GM18502 (cell line): ENCODE measurements around the gene BMP2K.
"Not testable (repeated sequence)": the region's sequence is repeated elsewhere in the genome, so short reads cannot be mapped to it uniquely, and the experiment has no call there.

Experiments
- ATAC-seq: cut with Tn5 transposase; IDR thresholded peaks from one replicate; pipeline ENCODE4 v1.9.1; 2021; ENCODE audit warnings: mild to moderate bottlenecking; ENCODE audit not compliant: unreplicated experiment, poor library complexity

Gene BMP2K

DNA sequence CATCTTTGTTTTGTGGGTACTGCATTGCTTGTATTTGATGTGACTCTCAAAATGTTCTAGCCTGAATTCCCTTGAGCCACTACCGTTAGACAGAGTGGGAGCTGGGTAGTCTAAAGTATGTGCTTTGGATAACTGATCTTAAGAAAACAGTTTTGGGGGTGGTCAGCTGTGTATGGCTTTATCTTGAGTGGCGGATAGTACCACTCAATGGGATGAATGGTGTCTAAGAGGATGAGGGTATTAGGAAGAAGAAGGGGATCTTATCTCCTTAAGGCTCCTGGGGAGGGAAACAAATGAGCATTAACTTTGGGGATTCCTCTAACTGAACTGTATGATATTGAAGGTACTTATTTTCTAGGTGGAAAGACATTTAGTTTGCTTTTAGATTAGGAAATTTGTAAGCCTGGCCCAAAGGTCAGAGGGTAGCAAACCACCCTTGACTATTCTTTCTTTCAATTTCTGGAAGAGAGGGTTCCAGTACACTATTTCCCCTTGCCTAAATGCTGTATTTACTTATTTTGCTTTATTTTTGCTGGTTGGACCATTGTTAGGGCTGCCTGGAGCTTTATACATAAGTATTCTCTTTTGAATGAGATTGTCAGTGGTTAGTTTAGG, 11.3 kb downstream of the BMP2K start:
- no peak for ATAC-seq

DNA sequence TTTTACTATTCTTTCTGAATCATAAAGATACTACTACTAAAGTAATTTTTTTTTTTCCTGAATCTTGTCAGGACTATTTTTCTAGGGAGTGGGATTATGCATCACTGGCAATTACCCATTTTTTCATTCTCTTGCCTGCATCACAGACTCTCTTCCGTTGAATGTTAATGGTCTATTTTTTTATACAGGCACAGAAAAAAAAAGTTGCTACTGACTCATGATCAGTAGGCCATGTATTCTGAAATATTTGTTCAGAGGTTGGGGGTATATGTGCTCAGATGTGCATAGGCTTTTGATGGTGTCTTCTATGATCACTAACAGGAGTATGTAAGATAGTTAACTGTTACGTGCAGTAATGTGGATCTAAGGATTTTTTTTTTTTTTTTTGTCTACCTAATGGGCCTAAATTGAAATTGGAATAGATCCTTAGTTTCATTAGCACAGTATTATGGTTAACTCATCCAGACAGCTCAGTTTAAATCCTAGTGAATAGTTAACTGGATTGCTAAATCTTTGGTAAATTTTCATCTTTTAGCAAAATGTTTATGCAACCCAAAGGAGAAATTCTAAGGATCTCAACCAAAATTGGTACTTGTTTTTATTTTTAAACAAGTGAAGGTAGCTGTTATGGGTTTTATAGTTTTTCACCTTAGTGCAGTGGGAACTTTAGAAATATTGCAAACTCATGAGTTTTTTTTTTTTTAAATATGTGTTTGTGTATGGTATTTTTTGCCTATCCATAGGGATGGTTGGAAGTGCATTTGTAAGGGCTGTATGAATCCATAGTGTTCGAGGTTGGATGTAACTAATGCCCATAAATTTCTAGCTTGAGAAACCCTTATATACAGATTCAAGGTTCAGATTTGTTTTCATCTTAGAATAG, 12.1 kb downstream of the BMP2K start:
- ATAC-seq, result no peak

- not testable (repeated sequence) for ATAC-seq
Observed at GRCh38 chr4:78795594-78796416, 19.7 kb downstream of the BMP2K start.

DNA sequence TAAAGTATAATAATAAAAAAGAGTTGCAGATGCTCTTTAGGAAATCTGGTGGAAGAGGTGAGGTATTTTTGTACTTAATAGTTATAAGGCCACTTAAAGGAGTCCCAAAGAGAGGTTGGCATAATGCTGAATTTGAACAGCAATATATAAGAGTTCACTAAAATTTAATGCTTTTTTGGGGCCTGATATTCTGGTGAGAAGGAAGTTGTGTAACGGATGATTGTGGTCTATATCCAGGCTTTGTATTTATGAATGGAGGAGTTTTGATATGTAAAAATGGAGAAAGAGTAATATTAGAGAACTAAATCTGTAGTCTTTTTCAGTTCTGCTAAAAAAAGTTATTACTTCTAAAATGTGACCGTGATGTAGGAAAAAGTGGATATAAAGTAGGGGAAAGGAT, 20.4 kb downstream of the BMP2K start:
- ATAC-seq, result no peak

GRCh38 chr4:78797777-78798284, 21.7 kb downstream of the BMP2K start:
- ATAC-seq, result no peak

GRCh38 chr4:78799551-78800495, 23.7 kb downstream of the BMP2K start:
- ATAC-seq, result peak; percentile 65

DNA sequence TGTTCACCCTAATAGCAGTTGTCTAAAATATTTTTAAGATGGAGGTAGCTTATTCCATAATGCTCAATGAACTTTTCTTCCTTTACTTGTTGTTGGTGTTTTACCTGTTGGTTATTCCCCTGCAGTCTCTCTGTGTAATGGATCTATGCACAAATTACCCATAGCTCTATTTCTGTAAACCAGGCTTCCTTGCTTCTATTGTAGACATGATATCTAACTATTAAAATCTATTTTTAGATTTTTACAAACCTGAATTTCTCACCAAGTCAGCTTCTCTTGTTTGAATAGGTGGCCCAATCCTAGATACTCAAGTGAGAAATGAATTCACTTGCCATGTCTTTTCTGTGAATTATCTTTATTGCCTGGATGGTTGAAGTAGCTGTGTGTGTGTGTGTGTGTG, 24.8 kb downstream of the BMP2K start:
- ATAC-seq, result no peak

DNA sequence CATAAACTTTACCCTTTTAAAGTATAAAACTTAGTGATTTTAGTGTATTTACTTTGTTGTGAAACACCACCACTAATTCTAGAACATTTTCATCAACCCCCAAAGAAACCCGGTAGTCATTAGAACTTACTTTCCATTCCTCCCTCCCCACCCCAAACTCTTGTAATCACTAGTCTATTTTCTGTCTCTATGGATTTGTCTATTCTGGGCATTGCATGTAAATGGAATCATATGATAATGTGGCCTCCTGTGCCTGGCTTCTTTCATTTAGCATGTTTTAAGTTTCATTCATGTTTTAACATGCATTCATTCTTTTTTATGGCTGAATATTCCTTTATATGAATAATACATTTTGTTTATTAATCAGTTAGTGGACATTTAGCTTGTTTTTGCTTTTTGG, 27.8 kb downstream of the BMP2K start:
- ATAC-seq, result no peak

GRCh38 chr4:78806943-78807460, 30.9 kb downstream of the BMP2K start:
- ATAC-seq, result no peak

- no peak for ATAC-seq
Observed at GRCh38 chr4:78809295-78809694, 33.1 kb downstream of the BMP2K start.

DNA sequence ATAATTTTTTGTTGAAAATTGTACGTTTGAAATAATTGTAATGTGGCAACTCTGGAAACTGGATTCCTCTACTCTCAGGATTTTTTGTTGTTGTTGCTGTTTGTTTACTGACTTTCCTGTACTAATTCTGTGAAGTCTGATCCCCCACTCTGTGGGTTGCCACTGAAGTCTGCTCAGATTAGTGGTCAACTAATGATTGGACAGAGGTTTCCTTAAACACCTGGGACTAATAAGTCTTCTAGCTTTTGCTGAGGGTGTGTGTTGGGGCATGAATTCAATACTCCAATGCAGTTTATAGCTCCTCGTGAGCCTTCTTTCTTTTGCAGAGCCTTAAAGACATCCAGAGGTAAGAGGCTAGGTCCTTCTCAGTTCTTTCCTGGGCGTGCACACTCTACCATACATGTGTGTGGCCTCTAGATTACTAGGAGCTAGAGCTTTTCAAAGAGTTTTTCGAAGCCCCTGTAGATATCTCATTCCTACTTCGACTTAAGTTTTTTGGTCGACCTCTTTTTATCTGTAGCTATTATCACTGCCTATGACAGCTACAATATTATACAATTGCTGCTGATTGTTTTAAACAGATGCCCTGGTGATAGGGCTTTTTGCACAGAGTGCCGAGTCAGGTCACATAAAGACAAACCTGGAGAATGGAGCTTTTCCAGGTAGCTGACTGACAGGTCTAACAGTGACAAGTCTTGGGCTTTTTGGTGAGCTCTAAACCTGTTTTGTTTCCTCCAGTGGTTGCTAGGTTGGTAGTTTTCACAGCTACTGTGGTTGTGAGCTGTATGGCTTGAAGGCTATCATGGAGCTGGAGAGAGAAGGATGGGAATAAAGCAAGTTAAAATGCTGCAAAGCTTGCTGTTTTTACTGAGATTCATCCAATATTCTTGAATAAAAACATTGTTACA, 34.0 kb downstream of the BMP2K start:
- ATAC-seq, result no peak

GRCh38 chr4:78811034-78811433, 34.9 kb downstream of the BMP2K start:
- no peak for ATAC-seq

- no peak for ATAC-seq
Observed at GRCh38 chr4:78818530-78819079, 42.5 kb downstream of the BMP2K start.

GRCh38 chr4:78824001-78824400, 47.9 kb downstream of the BMP2K start:
- ATAC-seq, result no peak

DNA sequence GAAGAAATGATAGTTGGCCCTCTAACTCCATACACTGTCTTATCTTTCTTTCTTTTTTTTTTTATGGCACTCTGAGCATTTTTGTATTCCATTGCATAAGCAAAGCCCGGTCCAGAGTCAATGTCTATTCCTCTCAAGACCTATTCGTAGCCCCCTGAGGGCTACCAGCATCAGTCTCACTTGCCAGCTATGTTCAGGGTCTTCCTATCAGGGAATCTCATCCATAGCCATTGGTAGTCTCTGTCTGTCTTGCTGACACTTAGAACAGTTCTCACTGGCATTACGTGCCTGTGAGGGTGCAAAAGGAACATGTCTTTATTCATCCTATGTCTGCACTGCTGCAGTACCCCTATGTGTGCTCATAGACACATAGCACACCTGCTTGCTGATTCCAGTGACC, 51.0 kb downstream of the BMP2K start:
- ATAC-seq, result no peak

DNA sequence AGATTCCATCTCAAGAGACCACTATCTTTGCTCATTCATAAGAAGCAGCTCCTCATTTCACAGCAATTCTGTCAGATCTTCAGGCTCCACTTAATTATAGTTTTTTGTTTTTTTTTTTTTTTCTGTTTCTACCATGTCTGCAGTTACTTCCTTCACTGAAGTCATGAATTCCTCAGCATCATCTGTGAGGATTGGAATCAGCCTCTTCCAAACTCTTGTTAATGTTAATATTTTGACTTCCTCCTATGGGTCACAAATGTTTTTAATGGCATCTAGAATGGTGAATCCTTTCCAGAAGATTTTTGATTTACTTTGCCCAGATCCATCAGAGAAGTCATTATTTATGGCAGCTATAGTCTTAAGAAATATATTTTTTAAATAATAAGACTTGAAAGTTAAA, 53.1 kb downstream of the BMP2K start:
- no peak for ATAC-seq

DNA sequence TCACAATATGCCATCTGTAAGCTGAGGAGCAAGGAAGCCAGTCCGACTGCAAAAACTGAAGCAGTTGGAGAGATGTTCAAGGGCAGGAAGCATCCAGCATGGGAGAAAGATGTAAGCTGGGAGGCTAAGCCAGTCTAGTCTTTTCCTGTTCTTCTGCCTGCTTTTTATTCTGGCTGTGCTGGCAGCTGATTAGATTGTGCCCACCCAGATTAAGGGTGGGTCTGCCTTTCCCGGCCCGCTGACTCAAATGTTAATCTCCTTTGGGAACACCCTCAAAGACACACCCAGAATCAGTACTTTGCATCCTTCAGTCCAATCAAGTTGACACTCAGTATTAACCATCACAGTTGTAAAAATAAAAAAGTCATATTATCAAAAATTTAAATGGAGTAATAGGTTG, 63.5 kb downstream of the BMP2K start:
- not testable (repeated sequence) for ATAC-seq

DNA sequence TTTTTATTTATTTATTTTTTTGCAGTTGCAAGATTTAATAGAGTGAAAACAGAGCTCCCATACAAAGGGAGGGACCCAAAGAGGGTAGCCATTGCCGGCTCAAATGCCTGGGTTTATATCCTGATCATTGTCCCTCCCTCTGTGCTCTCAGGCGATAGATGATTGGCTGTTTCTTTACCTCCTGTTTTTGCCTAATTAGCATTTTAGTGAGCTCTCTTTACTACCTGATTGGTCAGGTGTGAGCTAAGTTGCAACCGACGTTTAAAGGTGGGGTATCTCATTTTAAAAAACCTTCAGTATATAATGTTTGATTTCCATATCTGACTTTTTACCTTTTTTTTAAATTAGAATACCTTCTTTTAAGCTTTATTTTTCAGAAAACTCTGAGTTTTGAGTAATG, 64.1 kb downstream of the BMP2K start:
- ATAC-seq, result not testable (repeated sequence)
